Hepatic stellate cell (primary cell): ENCODE measurements around the gene RBM47.
"Not testable (repeated sequence)": the region's sequence is repeated elsewhere in the genome, so short reads cannot be mapped to it uniquely, and the experiment has no call there.

Experiments used
- DNase-seq: peaks from one replicate; pipeline ENCODE4 v3.0.0; 2011; ENCODE audit warnings: low spot score

RBM47 gene

GRCh38 chr4:40562208-40562607, 67.5 kb downstream of the RBM47 start:
- no peak for DNase-seq

GRCh38 chr4:40561543-40562177, 68.0 kb downstream of the RBM47 start:
- DNase-seq = not testable (repeated sequence)

GRCh38 chr4:40559585-40560465, 69.8 kb downstream of the RBM47 start:
- DNase-seq = no peak

GRCh38 chr4:40557736-40558135, 71.9 kb downstream of the RBM47 start:
- DNase-seq = no peak

GRCh38 chr4:40555176-40555900, 74.3 kb downstream of the RBM47 start:
- no peak for DNase-seq

- DNase-seq = not testable (repeated sequence)
These were observed 75.0 kb downstream of the RBM47 start for GRCh38 chr4:40554641-40555040.

GRCh38 chr4:40553995-40554394, 75.7 kb downstream of the RBM47 start:
- DNase-seq = no peak

- DNase-seq = no peak
These were observed 77.1 kb downstream of the RBM47 start for GRCh38 chr4:40552536-40552935.

- not testable (repeated sequence) for DNase-seq
These were observed 78.0 kb downstream of the RBM47 start for GRCh38 chr4:40551568-40552136.

- DNase-seq = no peak
These were observed 78.7 kb downstream of the RBM47 start for GRCh38 chr4:40550948-40551462.

GRCh38 chr4:40550196-40550595, 79.5 kb downstream of the RBM47 start:
- no peak for DNase-seq

GRCh38 chr4:40548256-40548655, 81.4 kb downstream of the RBM47 start:
- no peak for DNase-seq

GRCh38 chr4:40547789-40548132, 81.9 kb downstream of the RBM47 start:
- no peak for DNase-seq

- no peak for DNase-seq
These were observed 82.5 kb downstream of the RBM47 start for GRCh38 chr4:40546969-40547788.

- DNase-seq = no peak
These were observed 83.2 kb downstream of the RBM47 start for GRCh38 chr4:40546506-40546905.

GRCh38 chr4:40545487-40545886, 84.2 kb downstream of the RBM47 start:
- not testable (repeated sequence) for DNase-seq

- DNase-seq = no peak
These were observed 85.4 kb downstream of the RBM47 start for GRCh38 chr4:40544221-40544620.

GRCh38 chr4:40540800-40541199, 88.9 kb downstream of the RBM47 start:
- DNase-seq = no peak

- DNase-seq = no peak
These were observed 93.6 kb downstream of the RBM47 start for GRCh38 chr4:40536032-40536431.

- no peak for DNase-seq
These were observed 98.0 kb downstream of the RBM47 start for GRCh38 chr4:40531636-40532023.

- DNase-seq = no peak
These were observed 98.6 kb downstream of the RBM47 start for GRCh38 chr4:40530961-40531635.
